HG03432 (cell line): ENCODE data around the gene SPTBN1.
"Not testable (repeated sequence)": the region's sequence is repeated elsewhere in the genome, so short reads cannot be mapped to it uniquely, and the experiment has no call there.

Experiments used
- ATAC-seq: cut with Tn5 transposase; IDR thresholded peaks from one replicate; pipeline ENCODE4 v1.9.1; 2021; ENCODE audit warnings: mild to moderate bottlenecking, moderate library complexity; ENCODE audit not compliant: unreplicated experiment

Gene SPTBN1

GRCh38 chr2:54499661-54500060 lies 43.5 kb downstream of the SPTBN1 start:
- ATAC-seq: no peak

GRCh38 chr2:54500404-54501205 lies 44.5 kb downstream of the SPTBN1 start:
- no peak for ATAC-seq

- peak; percentile 8 for ATAC-seq
These were observed 46.6 kb downstream of the SPTBN1 start for GRCh38 chr2:54502731-54503130.

- ATAC-seq: peak; percentile 65
These were observed 47.1 kb downstream of the SPTBN1 start for GRCh38 chr2:54503192-54503591.

GRCh38 chr2:54503828-54504227 lies 47.7 kb downstream of the SPTBN1 start:
- ATAC-seq: no peak

- ATAC-seq: no peak
These were observed 48.7 kb downstream of the SPTBN1 start for GRCh38 chr2:54504866-54505265.

GRCh38 chr2:54508541-54508940 lies 52.4 kb downstream of the SPTBN1 start:
- no peak for ATAC-seq

GRCh38 chr2:54509043-54509442 lies 52.9 kb downstream of the SPTBN1 start:
- ATAC-seq: not testable (repeated sequence)

- no peak for ATAC-seq
These were observed 54.8 kb downstream of the SPTBN1 start for GRCh38 chr2:54510916-54511315.

GRCh38 chr2:54512183-54512582 lies 56.1 kb downstream of the SPTBN1 start:
- ATAC-seq: no peak

GRCh38 chr2:54512663-54513362 lies 56.7 kb downstream of the SPTBN1 start:
- ATAC-seq: no peak

- ATAC-seq: no peak
These were observed 57.2 kb downstream of the SPTBN1 start for GRCh38 chr2:54513363-54513715.

GRCh38 chr2:54514822-54515569 lies 58.9 kb downstream of the SPTBN1 start:
- ATAC-seq: no peak

GRCh38 chr2:54516842-54517241 lies 60.7 kb downstream of the SPTBN1 start:
- no peak for ATAC-seq

- not testable (repeated sequence) for ATAC-seq
These were observed 61.9 kb downstream of the SPTBN1 start for GRCh38 chr2:54518016-54518415.

- no peak for ATAC-seq
These were observed 62.3 kb downstream of the SPTBN1 start for GRCh38 chr2:54518430-54518829.

GRCh38 chr2:54519841-54520459 lies 63.8 kb downstream of the SPTBN1 start:
- no peak for ATAC-seq

GRCh38 chr2:54520687-54521086 lies 64.6 kb downstream of the SPTBN1 start:
- ATAC-seq: no peak

- peak; percentile 76 for ATAC-seq
These were observed 66.6 kb downstream of the SPTBN1 start for GRCh38 chr2:54522624-54523281.

- ATAC-seq: no peak
These were observed 67.3 kb downstream of the SPTBN1 start for GRCh38 chr2:54523324-54523959.
